Fibroblast of skin of scalp (primary cell): ENCODE data around the gene NIPSNAP3A. TPM values are rescaled to one million over a fixed set of nuclear protein-coding genes. Genes with fewer than 3 reads are reported as not detected.
"Not testable (repeated sequence)": the region's sequence is repeated elsewhere in the genome, so short reads cannot be mapped to it uniquely, and the experiment has no call there.

Experiments
- DNase-seq: peaks from one replicate; pipeline ENCODE4 v3.0.0-alpha.2; 2013
- polyA plus RNA-seq, 2 experiments: library from polyadenylated mRNA; unstranded; fragments of 120-200 nt; gene quantifications; one replicate each; pipeline ENCODE4 v1.2.1, GENCODE V29; 2013; ENCODE audit not compliant: insufficient read length in 2 of 2

Gene NIPSNAP3A
- 39.5 TPM for polyA plus RNA-seq (2013, experiment 1 of 2; ENCODE audit: insufficient read length)
- 46.9 TPM for polyA plus RNA-seq (2013, experiment 2 of 2; ENCODE audit: insufficient read length)

GRCh38 chr9:104747565-104748358, at the start of gene NIPSNAP3A:
NIPSNAP3A (plus strand) TSS chr9:104747683; CDS start chr9:104747793, 110 bp downstream.
- DNase-seq = peak; percentile 75

- DNase-seq = no peak
Observed at GRCh38 chr9:104700306-104700705, 47.2 kb upstream of the NIPSNAP3A start.

- DNase-seq = not testable (repeated sequence)
Observed at GRCh38 chr9:104708737-104709136, 38.7 kb upstream of the NIPSNAP3A start.

- no peak for DNase-seq
Observed at GRCh38 chr9:104711604-104712003, 35.9 kb upstream of the NIPSNAP3A start.

- no peak for DNase-seq
Observed at GRCh38 chr9:104725014-104725413, 22.5 kb upstream of the NIPSNAP3A start.

- no peak for DNase-seq
Observed at GRCh38 chr9:104738452-104738851, 9.0 kb upstream of the NIPSNAP3A start.

- DNase-seq = peak; percentile 80
Observed at GRCh38 chr9:104740621-104741020, 6.9 kb upstream of the NIPSNAP3A start.

- DNase-seq = peak; percentile 75
Observed at GRCh38 chr9:104743376-104743985, 4.0 kb upstream of the NIPSNAP3A start.

GRCh38 chr9:104745852-104746251, 1.6 kb upstream of the NIPSNAP3A start:
- DNase-seq = no peak

- no peak for DNase-seq
Observed at GRCh38 chr9:104746285-104746684, 1.2 kb upstream of the NIPSNAP3A start.

- DNase-seq = no peak
Observed at GRCh38 chr9:104746798-104747197, 685 bp upstream of the NIPSNAP3A start.

- no peak for DNase-seq
Observed at GRCh38 chr9:104747245-104747564, 278 bp upstream of the NIPSNAP3A start.

- DNase-seq = peak; percentile 37
Observed at GRCh38 chr9:104748359-104749031, 1.0 kb downstream of the NIPSNAP3A start.

GRCh38 chr9:104750185-104750767, 2.8 kb downstream of the NIPSNAP3A start:
- no peak for DNase-seq

- peak; percentile 30 for DNase-seq
Observed at GRCh38 chr9:104758974-104759373, 11.5 kb downstream of the NIPSNAP3A start.

- peak; percentile 10 for DNase-seq
Observed at GRCh38 chr9:104765138-104765537, 17.7 kb downstream of the NIPSNAP3A start.

- DNase-seq = no peak
Observed at GRCh38 chr9:104766025-104766424, 18.5 kb downstream of the NIPSNAP3A start.

- no peak for DNase-seq
Observed at GRCh38 chr9:104767507-104767906, 20.0 kb downstream of the NIPSNAP3A start.

GRCh38 chr9:104769029-104769428, 21.5 kb downstream of the NIPSNAP3A start:
- not testable (repeated sequence) for DNase-seq

GRCh38 chr9:104769655-104770054, 22.2 kb downstream of the NIPSNAP3A start:
- no peak for DNase-seq

GRCh38 chr9:104772714-104773510, 25.4 kb downstream of the NIPSNAP3A start:
- DNase-seq = peak; percentile 69

GRCh38 chr9:104774132-104774531, 26.6 kb downstream of the NIPSNAP3A start:
- DNase-seq = no peak
